SJCRH30 (cell line): ENCODE measurements around the gene RABGAP1L. TPM values are rescaled to one million over a fixed set of nuclear protein-coding genes. Genes with fewer than 3 reads are reported as not detected.

Source experiments
- DNase-seq, 2 experiments: peaks; one replicate each; pipeline ENCODE4 v3.0.0-alpha.2; 2015 to 2020
- H3K27ac ChIP-seq: fragments of 250-450 bp; sonication (Bioruptor Pico); 2 replicates; pipeline ENCODE4 v1.5.1; 2020; ENCODE audit warnings: mild to moderate bottlenecking, moderate library complexity
- H3K27me3 ChIP-seq: fragments of 250-450 bp; sonication (Bioruptor Pico); 2 replicates; pipeline ENCODE4 v1.5.1; 2020; ENCODE audit warnings: mild to moderate bottlenecking, moderate library complexity
- H3K36me3 ChIP-seq: fragments of 250-450 bp; sonication (Bioruptor Pico); 2 replicates; pipeline ENCODE4 v1.5.1; 2020; ENCODE audit warnings: mild to moderate bottlenecking, moderate library complexity
- H3K4me1 ChIP-seq: fragments of 250-450 bp; sonication (Bioruptor Pico); 2 replicates; pipeline ENCODE4 v1.5.1; 2020; ENCODE audit warnings: mild to moderate bottlenecking, moderate library complexity
- H3K4me3 ChIP-seq: fragments of 250-450 bp; sonication (Bioruptor Pico); 2 replicates; pipeline ENCODE4 v1.5.1; 2020; ENCODE audit warnings: mild to moderate bottlenecking, moderate library complexity
- H3K9me3 ChIP-seq: fragments of 250-450 bp; sonication (Bioruptor Pico); replicated peaks from 2 replicates; pipeline ENCODE4 v1.5.1; 2020; ENCODE audit warnings: mild to moderate bottlenecking, moderate library complexity
- total RNA-seq: library from RNA; depleted of rRNA; stranded (reverse); fragments of >200 nt; shearing (Covaris generic); gene quantifications from 2 replicates; pipeline ENCODE4 v1.2.3, GENCODE V29; 2014

The RABGAP1L gene
- total RNA-seq, 1 experiment from 2014 or later: 22.6 TPM

DNA sequence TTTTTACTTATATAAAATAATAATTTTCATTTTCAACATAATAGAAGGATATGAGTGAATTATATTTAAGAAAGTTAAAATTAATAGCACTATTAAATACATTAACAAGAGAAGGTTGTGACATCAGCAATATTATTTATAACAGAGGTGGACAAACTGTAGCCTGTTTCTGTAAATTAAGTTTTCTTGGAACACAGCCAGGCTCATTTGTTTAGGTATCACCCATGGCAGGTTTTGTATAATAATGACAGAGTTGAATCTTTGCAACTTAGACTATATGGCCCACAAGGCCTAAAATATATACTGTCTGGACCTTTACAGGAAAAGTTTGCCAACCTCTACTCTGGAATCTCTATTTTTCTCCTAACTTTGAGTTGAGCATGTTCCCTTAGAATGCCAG, 797.7 kb downstream of the RABGAP1L start:
- no peak overlapping the region for H3K27ac ChIP-seq
- no peak for DNase-seq
- H3K9me3 ChIP-seq: no peaks in the 10 kb centered on the region
- H3K4me3 ChIP-seq: no peak overlapping the region
- no peaks in the 10 kb centered on the region for H3K36me3 ChIP-seq
- H3K27me3 ChIP-seq: no peaks in the 10 kb centered on the region
- H3K4me1 ChIP-seq: peaks cover 21% of the 10 kb centered on the region

DNA sequence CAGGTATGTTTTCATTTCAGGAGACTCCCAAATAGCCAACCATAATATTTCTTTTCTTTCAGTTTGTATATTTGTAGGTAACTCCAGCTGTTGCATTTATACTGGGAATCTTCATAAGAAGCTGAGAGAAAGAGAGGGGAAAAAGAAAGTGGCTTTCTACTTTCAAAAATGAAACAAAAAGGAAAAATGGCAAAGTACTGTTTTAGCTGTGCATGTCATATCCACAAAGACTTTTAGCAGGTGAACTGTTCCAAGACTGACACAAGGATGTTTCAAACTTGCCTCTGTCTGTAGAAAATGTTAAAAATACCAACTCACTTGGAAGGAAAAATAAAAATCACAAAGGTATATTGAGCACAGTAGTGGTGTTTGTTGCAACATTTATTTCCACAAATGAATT, 798.5 kb downstream of the RABGAP1L start:
- Histone ChIP-seq H3K4me1 (peaks cover 21% of the 10 kb centered on the region), H3K9me3 (no peaks in the 10 kb centered on the region), H3K27me3 (no peaks in the 10 kb centered on the region), H3K27ac (no peak overlapping the region), H3K36me3 (no peaks in the 10 kb centered on the region), H3K4me3 (no peak overlapping the region)
- DNase-seq: no peak

DNA sequence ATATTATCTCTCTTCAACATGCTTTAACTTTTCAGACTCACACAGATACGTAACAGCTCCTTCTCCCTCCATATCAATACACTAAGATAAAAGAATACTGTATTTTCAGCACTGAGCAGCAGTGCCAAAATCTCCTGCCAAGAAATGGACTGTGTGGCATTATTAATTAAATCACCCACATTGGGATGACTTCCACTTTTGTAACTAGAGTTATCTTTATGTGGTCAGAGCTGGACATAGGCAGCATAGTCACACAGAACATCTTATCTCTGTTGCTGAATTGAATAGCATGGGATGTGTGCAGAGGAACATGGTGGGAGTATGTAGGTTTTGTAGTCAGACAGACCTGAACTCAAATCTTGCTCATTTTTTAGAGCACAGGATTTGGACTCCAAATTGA, 799.1 kb downstream of the RABGAP1L start:
- no peak overlapping the region for H3K4me3 ChIP-seq
- no peaks in the 10 kb centered on the region for H3K27me3 ChIP-seq
- no peak overlapping the region for H3K27ac ChIP-seq
- no peaks in the 10 kb centered on the region for H3K36me3 ChIP-seq
- H3K9me3 ChIP-seq: no peaks in the 10 kb centered on the region
- no peak for DNase-seq
- H3K4me1 ChIP-seq: peaks cover 19% of the 10 kb centered on the region

DNA sequence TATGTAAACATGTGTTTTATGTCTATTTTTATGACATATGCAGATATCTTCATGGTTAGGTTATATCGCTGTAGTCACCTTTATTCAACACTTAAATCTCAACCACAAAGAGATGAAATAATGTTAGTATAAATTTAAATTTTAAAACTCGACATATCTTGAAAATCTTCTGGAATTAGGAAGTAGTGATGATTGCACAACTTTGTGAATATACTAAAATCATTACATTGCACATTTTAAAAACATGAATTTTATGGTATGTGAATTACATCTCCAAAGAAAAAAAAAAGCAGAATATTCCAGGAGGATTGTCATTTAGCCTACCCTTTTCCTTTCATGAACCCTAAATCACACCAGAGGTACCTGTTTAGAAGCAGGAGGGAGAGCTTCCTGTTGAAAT, 801.0 kb downstream of the RABGAP1L start:
- no peak overlapping the region for H3K4me3 ChIP-seq
- no peak for DNase-seq
- no peaks in the 10 kb centered on the region for H3K36me3 ChIP-seq
- H3K9me3 ChIP-seq: no peaks in the 10 kb centered on the region
- H3K27me3 ChIP-seq: no peaks in the 10 kb centered on the region
- H3K27ac ChIP-seq: no peak overlapping the region
- H3K4me1 ChIP-seq: peaks cover 15% of the 10 kb centered on the region

DNA sequence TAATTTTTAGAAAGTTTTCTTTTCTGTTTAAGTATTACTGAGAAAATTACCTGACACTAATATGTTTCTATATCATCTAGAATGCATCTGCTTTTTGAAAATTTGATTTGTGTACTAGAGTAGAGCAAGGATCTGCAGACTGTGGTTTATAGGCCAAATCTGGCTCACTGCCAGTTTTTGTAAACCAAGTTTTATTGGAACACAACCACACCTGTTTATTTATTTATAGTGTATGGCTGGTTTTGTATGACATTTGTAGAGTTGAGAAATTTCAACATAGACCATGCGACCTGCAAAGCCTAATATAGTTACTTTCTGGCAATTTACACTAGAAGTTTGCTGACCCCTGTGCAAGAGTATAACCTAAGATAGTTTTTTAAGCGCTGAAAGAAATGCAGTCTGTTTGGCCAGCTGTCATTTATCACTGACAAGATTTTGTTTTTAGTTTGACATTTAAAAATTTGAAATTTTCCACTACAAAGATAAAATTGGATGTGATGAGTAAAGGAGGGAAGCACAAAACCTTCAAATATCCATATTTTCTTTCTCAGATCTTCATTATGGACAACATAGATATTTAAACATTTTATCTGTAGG, 804.3 kb downstream of the RABGAP1L start:
- H3K27ac ChIP-seq: no peak overlapping the region
- peak; percentile 21 to 73 for DNase-seq
- peaks cover 21% of the 10 kb centered on the region for H3K4me1 ChIP-seq
- H3K9me3 ChIP-seq: no peaks in the 10 kb centered on the region
- no peak overlapping the region for H3K4me3 ChIP-seq
- no peaks in the 10 kb centered on the region for H3K36me3 ChIP-seq
- no peaks in the 10 kb centered on the region for H3K27me3 ChIP-seq

DNA sequence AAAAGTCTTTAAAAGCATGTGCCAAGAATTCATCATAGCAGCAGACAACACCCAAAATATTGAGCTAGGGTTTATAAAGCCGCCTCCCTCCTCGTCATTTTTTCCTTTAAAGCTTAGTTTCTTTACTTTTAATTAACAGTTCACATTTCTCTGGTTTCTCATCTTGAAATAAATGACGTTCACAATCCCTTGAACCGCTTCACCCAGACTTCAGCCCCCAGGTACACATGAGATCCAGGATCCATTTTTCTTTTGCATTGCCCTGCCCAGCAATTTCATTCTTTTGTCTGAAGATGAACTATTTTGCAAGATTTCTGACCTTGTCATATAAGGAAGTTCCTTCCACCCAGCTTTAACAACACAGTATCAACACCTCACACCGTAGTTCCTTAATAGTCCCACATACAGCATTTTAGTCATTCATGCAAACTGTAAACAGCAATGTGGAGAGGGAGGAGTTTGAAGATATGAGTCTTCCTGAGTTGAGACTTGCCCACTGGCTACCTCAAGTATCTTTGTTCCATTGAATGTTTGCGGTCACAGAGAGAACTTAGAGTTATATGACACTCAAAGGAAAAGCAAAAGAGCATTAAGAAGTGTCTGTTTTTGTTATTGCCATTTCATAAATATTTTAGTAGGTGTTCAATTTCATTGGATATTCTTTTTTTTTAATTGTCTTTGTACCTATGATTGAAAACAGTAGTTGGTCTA, 805.1 kb downstream of the RABGAP1L start:
- no peak for DNase-seq
- H3K9me3 ChIP-seq: no peaks in the 10 kb centered on the region
- no peaks in the 10 kb centered on the region for H3K27me3 ChIP-seq

DNA sequence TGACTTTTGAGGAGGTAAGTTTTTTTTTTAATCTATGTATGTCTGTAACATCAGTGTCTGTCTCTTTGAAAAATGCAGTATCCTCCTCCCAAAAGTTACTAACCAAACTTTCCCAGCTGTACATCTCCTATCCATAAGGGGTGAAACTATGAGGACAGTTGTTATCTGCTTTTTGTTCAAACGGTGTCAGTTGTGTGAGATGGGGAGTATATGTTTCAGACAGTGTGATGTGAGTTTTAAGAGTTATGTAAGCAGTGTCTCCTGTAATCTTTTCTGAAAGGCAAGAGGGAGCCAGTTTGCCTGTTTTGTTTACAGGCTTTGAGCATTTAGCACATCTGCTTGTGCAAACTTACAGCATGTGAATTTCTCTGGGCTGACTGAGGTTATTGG, 805.6 kb downstream of the RABGAP1L start:
- no peak for DNase-seq
- Histone ChIP-seq H3K4me1 (peaks cover 30% of the 10 kb centered on the region), H3K4me3 (no peak overlapping the region), H3K9me3 (no peaks in the 10 kb centered on the region), H3K36me3 (no peaks in the 10 kb centered on the region), H3K27ac (no peak overlapping the region), H3K27me3 (no peaks in the 10 kb centered on the region)

More for the DNA sequence above, 805.1 kb downstream of the RABGAP1L start:
- H3K27ac ChIP-seq: no peak overlapping the region
- H3K36me3 ChIP-seq: no peaks in the 10 kb centered on the region
- H3K4me3 ChIP-seq: no peak overlapping the region
- peaks cover 29% of the 10 kb centered on the region for H3K4me1 ChIP-seq

DNA sequence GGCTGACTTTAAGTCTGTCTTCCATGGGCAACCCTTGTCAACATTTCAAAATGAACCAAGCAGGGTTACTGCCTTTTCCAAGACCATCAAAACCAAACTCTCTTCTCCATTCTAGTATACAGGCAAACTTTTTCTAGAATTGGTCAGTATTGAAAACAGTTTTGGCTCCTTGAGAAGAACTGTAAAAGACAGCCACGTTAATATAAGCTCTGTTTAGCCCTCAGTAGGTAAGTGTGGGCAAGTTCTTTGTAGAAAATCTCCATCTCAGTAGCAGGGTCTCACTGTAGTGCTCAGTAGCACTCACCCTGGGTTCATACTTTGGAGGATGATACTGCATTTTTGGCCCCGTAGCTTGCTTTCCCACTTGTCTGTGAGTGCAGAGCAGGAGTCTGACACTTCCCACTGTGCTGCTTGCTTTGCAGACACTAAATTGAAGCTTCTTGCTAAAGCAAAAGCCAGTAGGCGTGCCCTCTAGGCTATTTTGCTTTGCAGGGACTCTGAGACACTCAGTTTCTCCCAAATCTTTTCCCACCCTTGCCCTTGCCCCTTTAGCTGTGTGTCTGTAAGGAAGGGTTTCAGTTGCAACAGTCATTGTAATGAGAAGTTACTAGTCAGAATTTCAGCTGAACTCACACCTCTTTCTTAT, 806.2 kb downstream of the RABGAP1L start:
- Histone ChIP-seq H3K4me1 (peaks cover 33% of the 10 kb centered on the region), H3K27ac (no peak overlapping the region), H3K27me3 (no peaks in the 10 kb centered on the region), H3K4me3 (no peak overlapping the region), H3K36me3 (no peaks in the 10 kb centered on the region), H3K9me3 (no peaks in the 10 kb centered on the region)
- DNase-seq: no peak

DNA sequence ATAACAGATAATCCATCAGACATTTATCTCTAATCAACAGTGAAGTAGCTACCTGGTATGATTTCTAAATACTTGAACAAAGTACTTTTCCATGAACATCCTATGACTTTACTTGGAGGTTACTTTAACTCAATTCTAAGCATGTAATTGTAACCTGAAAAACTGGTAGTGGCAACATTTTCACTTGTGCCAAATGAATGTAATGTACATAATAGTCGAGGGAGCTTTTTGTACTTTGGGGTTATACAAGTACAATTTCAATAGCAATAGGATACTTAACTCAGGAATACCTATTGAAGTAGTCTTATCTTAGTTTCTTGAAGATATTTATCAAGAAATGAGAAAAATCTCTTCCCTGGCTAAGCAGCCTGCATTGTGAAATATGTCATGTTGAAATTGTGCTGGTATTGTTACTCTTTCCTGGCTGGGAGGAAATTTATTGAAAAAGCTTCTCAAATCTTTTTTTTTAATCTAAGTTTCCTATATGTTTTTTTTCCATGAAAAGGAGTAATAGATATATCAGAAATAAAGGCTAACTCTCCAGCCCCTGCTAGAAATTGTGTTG, 806.8 kb downstream of the RABGAP1L start:
- H3K36me3 ChIP-seq: no peaks in the 10 kb centered on the region
- H3K4me3 ChIP-seq: no peak overlapping the region
- H3K9me3 ChIP-seq: no peaks in the 10 kb centered on the region
- no peak for DNase-seq
- H3K27me3 ChIP-seq: no peaks in the 10 kb centered on the region
- no peak overlapping the region for H3K27ac ChIP-seq
- H3K4me1 ChIP-seq: peaks cover 33% of the 10 kb centered on the region

DNA sequence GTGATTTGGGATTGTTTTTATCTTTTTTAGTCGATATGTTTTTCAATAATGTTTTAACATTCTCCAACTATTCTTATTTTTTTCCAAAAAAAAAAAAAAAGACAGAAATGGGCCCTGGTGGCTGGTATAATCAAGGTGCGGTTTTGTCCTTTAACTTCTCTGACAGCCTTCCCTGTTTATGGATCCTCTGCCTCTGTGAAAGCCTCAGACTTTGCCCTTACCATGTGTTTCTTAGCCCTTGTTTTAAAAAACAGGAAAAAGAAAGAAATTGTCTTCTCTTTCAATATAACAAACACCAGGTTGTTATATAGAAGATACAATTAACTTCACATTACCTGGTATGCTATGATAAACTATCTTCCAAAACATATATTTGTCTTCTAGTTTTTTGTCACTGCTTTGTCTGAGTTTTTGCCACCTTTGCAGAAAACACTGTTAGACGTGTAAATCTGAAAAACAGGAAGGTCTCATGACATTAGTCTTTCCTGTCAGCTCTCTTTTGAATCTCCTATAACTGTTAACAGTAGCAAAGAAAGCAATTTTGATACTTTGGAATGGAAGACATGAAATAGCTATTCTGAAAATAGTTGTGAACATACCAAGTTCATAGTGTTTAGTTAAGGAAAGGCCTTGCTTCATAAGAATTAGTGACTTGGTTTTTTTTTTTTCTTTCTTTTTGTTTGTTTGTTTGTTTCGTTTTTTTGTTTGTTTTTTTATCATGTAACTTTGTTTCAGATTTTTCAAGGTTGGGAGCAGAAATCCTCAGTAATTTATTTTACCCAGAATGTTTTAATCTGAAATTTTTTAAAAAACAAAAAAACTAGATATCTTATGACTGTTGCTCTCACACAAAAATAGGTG, 808.8 kb downstream of the RABGAP1L start:
- no peak for DNase-seq
- Histone ChIP-seq H3K4me1 (peaks cover 31% of the 10 kb centered on the region), H3K27ac (no peak overlapping the region), H3K9me3 (no peaks in the 10 kb centered on the region), H3K27me3 (no peaks in the 10 kb centered on the region), H3K36me3 (no peaks in the 10 kb centered on the region), H3K4me3 (no peak overlapping the region)

DNA sequence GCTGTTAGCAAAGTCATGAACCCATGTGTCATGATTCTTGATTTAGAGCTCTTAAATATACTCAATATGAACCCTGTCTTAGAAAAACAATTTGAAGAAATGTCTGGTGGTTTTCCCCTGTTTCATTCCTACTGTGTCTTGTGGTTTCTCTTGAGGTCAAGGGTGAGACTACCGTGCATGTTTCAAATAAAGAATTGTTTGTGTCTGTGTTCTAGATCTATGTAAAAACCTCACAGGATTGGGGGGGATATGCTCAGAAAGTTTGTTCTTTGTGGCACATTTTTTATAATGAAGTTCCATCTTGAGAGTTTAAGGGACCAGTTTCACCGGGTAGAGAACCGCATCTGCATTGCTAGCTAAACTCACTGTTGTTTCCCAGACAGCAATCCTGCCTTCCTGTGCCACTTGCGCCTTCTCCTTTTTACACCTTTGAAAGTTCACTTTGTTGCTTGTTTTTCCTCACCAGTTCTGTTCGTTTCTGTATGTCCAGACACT, 809.5 kb downstream of the RABGAP1L start:
- peak in 1 of 2 experiments; percentile 49 for DNase-seq
- Histone ChIP-seq H3K27ac (no peak overlapping the region), H3K27me3 (no peaks in the 10 kb centered on the region), H3K36me3 (no peaks in the 10 kb centered on the region), H3K4me1 (peaks cover 26% of the 10 kb centered on the region), H3K9me3 (no peaks in the 10 kb centered on the region), H3K4me3 (no peak overlapping the region)

DNA sequence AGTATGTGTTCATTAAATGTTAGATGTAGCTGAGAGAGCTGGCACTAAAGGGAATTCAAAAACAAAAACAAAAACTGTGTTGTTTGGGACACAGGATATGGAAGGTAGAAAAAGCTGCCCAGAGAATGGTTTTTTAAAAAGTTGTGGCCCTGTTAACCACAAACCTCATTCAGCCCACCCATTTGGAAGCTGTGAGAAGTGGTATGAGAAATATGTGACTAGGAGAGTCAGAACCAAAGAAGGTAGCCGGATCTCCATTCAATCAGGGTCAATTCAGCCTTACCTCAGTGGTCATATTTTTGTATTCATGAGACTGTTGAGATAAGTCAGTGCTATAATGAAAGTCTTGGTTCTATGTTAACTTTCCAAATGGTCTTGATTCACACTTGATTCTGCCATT, 810.7 kb downstream of the RABGAP1L start:
- Histone ChIP-seq H3K27me3 (no peaks in the 10 kb centered on the region), H3K4me1 (peaks cover 17% of the 10 kb centered on the region), H3K36me3 (no peaks in the 10 kb centered on the region), H3K27ac (no peak overlapping the region), H3K4me3 (no peak overlapping the region), H3K9me3 (no peaks in the 10 kb centered on the region)
- DNase-seq: no peak

DNA sequence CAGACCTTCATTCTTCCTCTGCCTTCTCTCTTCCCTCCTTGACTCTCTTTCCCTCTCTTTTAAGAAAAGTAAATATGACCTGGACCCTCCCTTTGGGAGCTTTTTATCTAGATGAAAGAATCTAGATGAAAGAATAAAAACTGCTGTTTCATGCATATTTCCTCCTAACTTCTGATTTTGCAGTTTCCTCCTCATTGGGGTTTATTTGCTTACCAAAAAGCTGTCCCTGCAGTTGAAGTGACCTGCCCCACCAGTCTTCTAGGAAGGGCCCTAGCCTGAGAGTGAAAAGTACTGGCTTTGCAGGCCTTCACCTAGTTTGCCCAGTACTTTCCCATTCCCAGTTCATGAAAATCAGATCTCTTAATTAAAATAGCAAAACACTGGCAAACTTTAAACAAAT, 812.1 kb downstream of the RABGAP1L start:
- H3K9me3 ChIP-seq: no peaks in the 10 kb centered on the region
- no peak for DNase-seq
- no peaks in the 10 kb centered on the region for H3K27me3 ChIP-seq
- no peaks in the 10 kb centered on the region for H3K36me3 ChIP-seq
- peaks cover 17% of the 10 kb centered on the region for H3K4me1 ChIP-seq
- no peak overlapping the region for H3K4me3 ChIP-seq
- no peak overlapping the region for H3K27ac ChIP-seq

DNA sequence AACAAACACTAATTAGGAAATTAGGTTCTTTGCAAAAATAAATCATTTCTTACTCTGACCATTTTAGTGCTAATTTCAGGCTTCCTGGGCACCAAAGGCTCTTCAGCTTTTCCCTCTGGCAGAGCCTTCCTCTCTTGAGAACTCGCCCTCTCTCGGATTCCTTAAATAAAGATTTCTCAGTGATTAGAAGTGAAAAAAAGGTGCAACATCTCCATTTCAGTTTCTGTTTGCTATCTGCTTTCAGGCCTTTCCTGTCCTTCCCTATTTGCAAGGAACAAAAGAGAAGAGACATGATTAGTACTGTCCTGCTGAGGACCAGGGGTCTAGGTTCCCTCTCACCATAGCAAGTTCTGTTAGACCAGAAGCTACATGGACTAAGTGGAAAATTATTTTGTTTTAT, 812.6 kb downstream of the RABGAP1L start:
- Histone ChIP-seq H3K9me3 (no peaks in the 10 kb centered on the region), H3K36me3 (no peaks in the 10 kb centered on the region), H3K4me3 (no peak overlapping the region), H3K4me1 (peaks cover 17% of the 10 kb centered on the region), H3K27ac (no peak overlapping the region), H3K27me3 (no peaks in the 10 kb centered on the region)
- DNase-seq: no peak
